GM04504 (cell line): ENCODE measurements around the gene GORASP2.

ENCODE experiments used
- DNase-seq: peaks from one replicate; pipeline ENCODE4 v3.0.0-alpha.2; 2012; ENCODE audit warnings: low read depth

GORASP2 gene

GRCh38 chr2:170923799-170924198, 5.3 kb upstream of the GORASP2 start:
- DNase-seq: no peak

GRCh38 chr2:170924969-170925368, 4.1 kb upstream of the GORASP2 start:
- DNase-seq: no peak

DNA sequence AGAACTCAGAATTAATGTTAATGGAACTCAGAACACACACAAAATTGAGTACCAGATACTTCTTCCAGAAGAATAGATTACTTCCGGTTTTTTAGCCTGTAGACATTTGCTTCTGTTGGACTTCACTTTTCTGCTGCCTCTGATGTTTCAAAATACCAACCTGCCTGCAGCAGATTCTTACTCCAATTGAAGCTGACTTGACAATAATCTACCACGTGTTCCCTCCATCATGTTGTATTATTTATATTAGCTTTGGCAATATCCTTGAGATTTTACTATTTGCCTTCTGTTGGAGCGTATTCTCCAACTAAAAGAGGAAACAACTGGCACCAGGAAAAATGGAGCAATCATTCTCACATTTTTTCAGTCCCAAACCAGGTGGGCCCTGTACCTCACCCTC, 3.1 kb upstream of the GORASP2 start:
- DNase-seq: no peak

GRCh38 chr2:170926743-170927297, 2.2 kb upstream of the GORASP2 start:
- no peak for DNase-seq

GRCh38 chr2:170928036-170928823, 823 bp upstream of the GORASP2 start:
- no peak for DNase-seq

DNA sequence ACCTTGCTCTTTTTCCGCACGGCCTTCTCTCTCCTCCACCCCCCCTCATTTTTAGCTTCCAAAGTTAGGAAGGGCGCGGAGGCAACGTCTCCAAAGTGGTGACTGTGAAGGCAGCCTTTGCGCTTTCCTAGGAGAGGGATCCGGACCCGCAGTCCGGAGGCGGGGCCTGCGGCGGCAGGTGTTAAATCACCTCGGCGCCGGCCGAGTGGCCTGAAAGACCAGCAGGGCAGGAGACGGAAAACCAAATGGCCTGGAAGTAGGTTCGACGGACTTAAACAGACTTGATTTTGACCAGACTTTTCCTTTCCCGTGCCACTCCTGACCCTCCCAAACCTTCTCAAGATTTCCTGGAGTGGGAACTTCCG, 615 bp downstream of the GORASP2 start:
- no peak for DNase-seq

- no peak for DNase-seq
Measured at GRCh38 chr2:170930131-170930990, 1.3 kb downstream of the GORASP2 start.

GRCh38 chr2:170930991-170931266, 1.9 kb downstream of the GORASP2 start:
- no peak for DNase-seq

GRCh38 chr2:170932166-170932565, 3.1 kb downstream of the GORASP2 start:
- no peak for DNase-seq

DNA sequence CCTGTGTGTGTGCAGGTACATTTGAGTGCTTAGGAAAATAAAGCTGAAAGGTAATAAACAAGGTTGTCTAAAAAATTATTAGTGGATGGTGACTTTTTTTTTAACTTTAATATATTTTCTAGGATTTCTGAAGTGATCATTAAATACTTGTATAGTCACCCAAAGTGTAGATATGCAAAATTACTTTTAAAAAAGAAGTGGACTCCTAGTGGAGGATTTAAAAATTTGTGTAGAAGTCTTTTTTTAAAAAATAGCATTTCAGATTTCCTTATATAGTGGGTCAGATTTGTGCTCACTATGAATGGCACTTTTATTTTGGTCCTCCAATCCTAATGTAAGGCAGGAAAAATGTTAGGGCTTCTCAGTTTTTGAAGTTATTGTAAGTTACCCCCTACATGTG, 3.9 kb downstream of the GORASP2 start:
- no peak for DNase-seq

GRCh38 chr2:170937709-170938379, 8.8 kb downstream of the GORASP2 start:
- no peak for DNase-seq

DNA sequence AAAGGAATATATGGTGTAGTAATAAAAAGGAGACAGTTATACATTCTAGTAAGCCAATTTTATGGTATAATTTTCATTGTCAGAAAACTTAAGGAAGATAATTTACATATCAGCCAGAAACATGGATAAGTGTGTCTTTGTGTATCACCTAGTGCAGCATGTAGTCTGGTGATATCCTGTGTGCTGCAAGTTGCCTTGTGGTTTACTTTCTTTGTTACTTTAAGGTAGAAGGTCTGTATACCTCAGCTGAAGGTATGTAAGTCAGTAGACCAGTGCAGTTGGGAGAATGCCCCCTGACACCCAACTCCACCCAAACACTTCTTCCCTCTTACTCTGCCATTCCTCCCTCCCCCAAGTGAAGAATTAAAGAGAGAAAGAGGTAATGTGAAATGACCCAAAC, 11.0 kb downstream of the GORASP2 start:
- DNase-seq: no peak

GRCh38 chr2:170942615-170943014, 13.6 kb downstream of the GORASP2 start:
- DNase-seq: no peak

DNA sequence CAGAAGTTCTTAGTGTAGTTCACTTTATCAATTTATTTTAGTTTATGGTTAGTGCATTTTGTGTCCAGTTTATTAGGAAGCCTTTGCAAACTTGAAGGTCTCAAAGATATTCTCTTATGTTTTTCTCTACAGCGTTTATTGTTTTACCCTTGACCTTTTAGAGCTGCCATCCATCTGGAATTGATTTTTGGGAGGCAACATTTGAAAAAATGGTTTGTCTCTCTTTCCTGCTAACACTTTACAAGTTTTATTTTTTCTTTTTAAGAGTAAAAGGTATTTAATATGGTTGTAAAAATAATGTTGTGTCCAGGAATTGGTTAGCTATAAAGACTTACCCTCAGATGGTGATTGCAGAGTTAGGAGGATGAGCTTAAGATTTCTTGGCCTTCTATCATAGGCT, 14.0 kb downstream of the GORASP2 start:
- DNase-seq: no peak

DNA sequence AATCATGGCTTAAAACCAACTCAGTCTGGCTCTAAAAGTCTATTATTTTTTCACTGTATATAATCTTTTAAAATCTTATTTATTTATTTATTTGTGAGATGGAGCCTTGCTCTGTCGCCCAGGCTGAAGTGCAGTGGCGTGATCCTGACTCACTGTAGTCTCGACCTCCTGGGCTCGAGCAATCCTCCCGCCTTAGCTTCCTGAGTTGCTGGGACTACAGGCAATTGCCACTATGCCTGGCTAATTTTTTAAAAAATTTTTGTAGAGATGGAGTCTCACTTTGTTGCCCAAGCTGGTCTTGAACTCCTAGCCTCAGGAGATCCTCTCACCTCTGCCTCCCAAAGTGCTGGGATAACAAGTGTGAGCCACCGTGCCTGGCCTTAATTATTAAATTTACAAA, 14.5 kb downstream of the GORASP2 start:
- DNase-seq: no peak

DNA sequence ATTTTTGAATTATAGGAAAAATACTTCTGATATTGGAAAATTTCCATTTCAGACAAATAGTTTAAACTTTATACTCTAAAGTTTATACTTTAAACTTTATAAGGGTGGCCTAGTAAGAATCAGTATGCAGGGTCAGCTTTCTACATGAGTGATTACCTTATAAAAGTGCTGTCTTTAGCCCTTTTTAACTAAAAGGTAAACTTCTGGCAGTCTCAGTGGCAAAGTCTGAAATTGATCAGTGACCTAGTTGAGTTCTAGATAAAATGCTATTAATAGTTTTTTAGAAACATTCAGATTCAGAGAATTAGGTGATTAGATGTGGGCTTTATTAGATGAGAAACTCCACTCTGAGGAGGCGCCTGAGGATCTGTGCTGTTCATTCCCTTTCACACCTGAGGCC, 15.5 kb downstream of the GORASP2 start:
- no peak for DNase-seq

DNA sequence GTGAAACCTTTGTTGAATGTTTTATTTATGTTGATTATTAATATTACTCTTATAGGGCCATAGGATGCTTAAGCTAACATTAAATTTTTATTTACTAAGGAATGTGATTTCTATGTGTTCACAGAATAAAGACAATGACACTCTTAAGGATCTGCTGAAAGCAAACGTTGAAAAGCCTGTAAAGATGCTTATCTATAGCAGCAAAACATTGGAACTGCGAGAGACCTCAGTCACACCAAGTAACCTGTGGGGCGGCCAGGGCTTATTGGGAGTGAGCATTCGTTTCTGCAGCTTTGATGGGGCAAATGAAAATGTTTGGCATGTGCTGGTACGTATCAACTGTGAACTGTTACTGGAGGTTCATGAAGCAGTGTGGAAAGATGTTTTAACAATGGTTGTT, 20.4 kb downstream of the GORASP2 start:
- no peak for DNase-seq

GRCh38 chr2:170950221-170950761, 21.2 kb downstream of the GORASP2 start:
- DNase-seq: no peak

GRCh38 chr2:170953941-170954340, 24.9 kb downstream of the GORASP2 start:
- no peak for DNase-seq

DNA sequence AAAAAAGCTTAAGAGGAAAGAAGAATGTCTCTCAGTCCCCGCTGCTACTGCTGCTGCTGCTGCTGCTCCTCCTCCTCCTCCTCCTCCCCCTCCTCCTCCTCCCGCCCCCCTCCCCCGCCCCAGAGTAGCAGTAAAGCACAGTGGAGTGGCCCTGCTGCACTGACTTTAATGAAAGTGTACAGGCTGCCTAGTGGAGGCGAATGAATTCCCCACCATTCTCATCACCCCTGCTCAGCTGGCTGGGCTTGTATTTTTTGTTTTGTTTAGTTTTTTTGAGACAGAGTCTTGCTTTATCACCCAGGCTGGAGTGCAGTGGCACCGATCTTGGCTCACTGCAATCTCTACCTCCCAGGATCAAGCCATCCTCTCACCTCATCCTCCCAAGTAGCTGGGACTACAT, 34.3 kb downstream of the GORASP2 start:
- DNase-seq: no peak

DNA sequence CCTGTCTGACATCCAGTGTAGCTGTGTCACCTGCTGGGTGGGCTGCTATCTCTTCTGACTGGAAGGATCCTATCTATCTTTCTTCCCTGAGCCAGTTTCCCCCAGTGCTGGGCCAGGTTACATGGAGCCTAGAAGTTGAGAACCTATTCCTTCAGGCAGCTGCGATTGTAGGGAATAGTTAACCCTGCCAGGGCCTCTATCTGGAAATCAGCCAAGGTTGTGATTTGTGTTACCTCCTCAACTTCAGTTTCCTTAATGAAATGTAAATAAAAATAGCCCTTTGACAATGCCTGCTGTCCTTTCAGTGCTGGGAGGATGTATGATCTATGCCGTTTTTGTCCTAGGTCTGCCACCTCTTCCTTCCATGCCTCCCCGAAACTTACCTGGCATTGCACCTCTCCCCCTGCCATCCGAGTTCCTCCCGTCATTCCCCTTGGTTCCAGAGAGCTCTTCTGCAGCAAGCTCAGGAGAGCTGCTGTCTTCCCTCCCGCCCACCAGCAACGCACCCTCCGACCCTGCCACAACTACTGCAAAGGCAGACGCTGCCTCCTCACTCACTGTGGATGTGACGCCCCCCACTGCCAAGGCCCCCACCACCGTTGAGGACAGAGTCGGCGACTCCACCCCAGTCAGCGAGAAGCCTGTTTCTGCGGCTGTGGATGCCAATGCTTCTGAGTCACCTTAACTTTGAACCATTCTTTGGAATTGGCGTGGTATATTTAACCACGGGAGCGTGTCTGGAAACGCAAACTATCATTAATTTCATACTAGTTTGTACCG, 36.6 kb downstream of the GORASP2 start:
- no peak for DNase-seq
